DND-41 (cell line): Measurements from ENCODE around the gene MYO5A.

Source experiments
- CTCF ChIP-seq: IDR thresholded peaks from 2 replicates; pipeline ENCODE4 v1.5.1; 2012; ENCODE audit warnings: borderline replicate concordance, low read length, moderate library complexity, mild to moderate bottlenecking; ENCODE audit not compliant: poor library complexity, severe bottlenecking; ENCODE audit errors: extremely low read depth
- EZH2 ChIP-seq: IDR thresholded peaks from 3 replicates; pipeline ENCODE4 v1.6.1; 2012; ENCODE audit warnings: borderline replicate concordance, low read depth, mild to moderate bottlenecking, moderate library complexity, low read length, inconsistent platforms; ENCODE audit not compliant: severe bottlenecking

DNA sequence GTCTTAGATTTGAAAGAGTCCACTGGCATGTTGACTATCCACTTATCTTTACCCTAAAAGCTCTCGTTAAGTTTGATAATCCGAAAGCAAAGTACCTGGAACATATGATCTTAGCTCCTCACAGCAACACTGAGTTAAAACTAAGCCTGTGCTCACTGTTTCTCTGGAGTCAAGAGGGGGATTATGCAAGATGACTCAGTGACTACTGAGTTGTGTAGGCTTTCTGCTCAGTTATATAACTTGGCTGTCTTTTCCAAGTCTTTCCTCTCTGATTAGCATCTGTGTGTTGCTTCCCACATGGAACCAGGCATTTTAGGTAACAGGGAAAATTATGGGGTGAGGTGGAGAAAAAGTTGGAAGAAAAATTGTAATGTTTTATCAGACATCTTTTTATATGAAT, 201.9 kb downstream of the MYO5A start:
- no peak for TF ChIP-seq CTCF
- no peak for TF ChIP-seq EZH2
